Measurements from ENCODE around the gene ALDH4A1. TPM values are rescaled to one million over a fixed set of nuclear protein-coding genes. Genes with fewer than 3 reads are reported as not detected.

ALDH4A1 gene
- total and polyA plus RNA-seq, 10 of the 15 experiments (the other 5 are each of a cell fraction or from before 2014, with no cell fraction given): 0.06 to 25.5 (median 13.0) TPM

- Histone ChIP-seq H3K4me2 (ENCODE audit: control insufficient read depth, insufficient read depth) (no peak overlapping the region), H3K9ac (ENCODE audit: control insufficient read depth, insufficient read depth, low read length) (no peak overlapping the region), H4K20me1 (ENCODE audit: control insufficient read depth, insufficient read depth) (no peaks in the 10 kb centered on the region; the same call in 1 of the 2 replicates), H3K4me1 (ENCODE audit: control insufficient read depth, insufficient read depth, low read length) (no peaks in the 10 kb centered on the region), H3K36me3 (ENCODE audit: control insufficient read depth in 2 of 2, insufficient read depth in 2 of 2, low read length in 1 of 2) (no peaks in the 10 kb centered on the region), H3K27me3 (replicated peaks in 1 of 2; ENCODE audit: control insufficient read depth in 2 of 2, insufficient read depth in 2 of 2, low read length in 1 of 2) (no peaks in the 10 kb centered on the region; a peak in 2 of 4 replicates), H3K4me3 (no peak overlapping the region), H3K27ac (ENCODE audit: control insufficient read depth, insufficient read depth) (no peak overlapping the region), H3K9me3 (replicated peaks; ENCODE audit: control insufficient read depth, insufficient read depth, low read length) (no peaks in the 10 kb centered on the region), H2AFZ (ENCODE audit: control insufficient read depth, low read depth, low read length) (no peak overlapping the region), H3K79me2 (ENCODE audit: control insufficient read depth, insufficient read depth, low read length) (no peaks in the 10 kb centered on the region)
- intact Hi-C loops (cut with micrococcal nuclease; ENCODE audit: unreplicated experiment): no loop called here
- ChIA-PET POLR2A (no interaction called here), RAD21 (ENCODE audit: unreplicated experiment) (no interaction called here), SMC1A (ENCODE audit: uncharacterized antibody, unreplicated experiment) (no interaction called here), CTCF (interaction anchor here (0.8 kb wide), 1 partner anchor 15 kb away, joined by 4 read pairs; no protein-coding TSS in a partner anchor)
- 66% methylated on average over 9 of the region's 9 CpGs for WGBS (ENCODE audit: insufficient coverage, insufficient replicate concordance, low lambda C conversion rate, missing lambda C conversion rate)
- in situ Hi-C loops (cut with MboI): no loop called here
- DNase-seq (ENCODE audit: low read depth, low spot score) (no peak), FAIRE-seq (no peak), ATAC-seq (no peak; the same call in 2 of the 3 replicates)
- TF ChIP-seq NFXL1 (IDR thresholded peaks at IDR 0.05; ENCODE audit: borderline replicate concordance) (no peak), ZBTB11 (CRISPR knock-in tag; IDR thresholded peaks at IDR 0.05) (no peak), TARDBP (IDR thresholded peaks at IDR 0.05; ENCODE audit: borderline replicate concordance) (no peak), NR2C2 (IDR thresholded peaks at IDR 0.05; ENCODE audit: borderline replicate concordance, control insufficient read depth, insufficient read length, low read depth) (no peak), E2F4 (IDR thresholded peaks at IDR 0.05; ENCODE audit: low read depth, low read length) (no peak), FOS (IDR thresholded peaks at IDR 0.05; ENCODE audit: borderline replicate concordance, extremely low read depth, insufficient read length) (no peak), NFYA (IDR thresholded peaks at IDR 0.05; ENCODE audit: borderline replicate concordance, low read depth, low read length) (no peak), MYB (IDR thresholded peaks at IDR 0.05; ENCODE audit: borderline replicate concordance, low read depth, low read length) (no peak), MEF2B (IDR thresholded peaks at IDR 0.05; ENCODE audit: partially characterized antibody, poor library complexity, severe bottlenecking) (no peak), YY1 (IDR thresholded peaks at IDR 0.05; ENCODE audit: low read depth, low read length) (no peak), SRF (IDR thresholded peaks at IDR 0.05; ENCODE audit: low read depth in 2 of 2, low read length in 2 of 2) (no peak), SMAD5 (IDR thresholded peaks at IDR 0.05; ENCODE audit: low read depth) (no peak)
- no TSS peak for BruUV-seq (replicated peaks)
Measured at GRCh38 chr1:18869847-18870594, 32.3 kb downstream of the ALDH4A1 start.
